Measurements from ENCODE around the gene MAST3. TPM values are rescaled to one million over a fixed set of nuclear protein-coding genes. Genes with fewer than 3 reads are reported as not detected.
A peak's percentile ranks its signal among the peaks of the same experiment; 100 is the strongest.

Gene MAST3
- total and polyA plus RNA-seq, 2 of the 13 experiments (the other 11 are each of a cell fraction or from before 2014, with no cell fraction given): 4.1 to 4.6 TPM

- Histone ChIP-seq H3K79me2 (ENCODE audit: insufficient read depth, low read length) (no peaks in the 10 kb centered on the region), H3K4me1 (ENCODE audit: insufficient read depth, low read length) (peaks cover 63% of the 10 kb centered on the region), H3K27me3 (ENCODE audit: control insufficient read depth in 1 of 2, insufficient read depth in 2 of 2, low read length in 2 of 2) (peaks cover 2 to 10% of the 10 kb centered on the region in 2 experiments; a peak in 3 of 5 replicates), H3K4me3 (replicated peaks in 1 of 3; ENCODE audit: insufficient read depth in 1 of 3, low read depth in 2 of 3, low read length in 3 of 3) (peak overlapping the region in 1 of 3 experiments; percentile 46; a peak in 1 of 6 replicates), H3K9me3 (ENCODE audit: low read length) (no peaks in the 10 kb centered on the region), H3K27ac (ENCODE audit: extremely low read length, insufficient read depth, low read length) (no peak overlapping the region), H3K9ac (ENCODE audit: insufficient read depth, low read depth, low read length) (no peak overlapping the region), H2AFZ (ENCODE audit: low read length) (no peak overlapping the region), H3K4me2 (ENCODE audit: low read depth, low read length) (peak overlapping the region; percentile 72), H3K36me3 (replicated peaks in 1 of 2; ENCODE audit: control insufficient read depth in 1 of 2, insufficient read depth in 2 of 2, low read length in 2 of 2) (no peaks in the 10 kb centered on the region), H4K20me1 (ENCODE audit: insufficient read depth, low read length) (no peaks in the 10 kb centered on the region)
- intact Hi-C loops (cut with micrococcal nuclease; ENCODE audit: unreplicated experiment) (no loop called here), in situ Hi-C loops (cut with HindIII; ENCODE audit: extremely low pct_ligation_motif_present, low pct_unique_long_range_greater_than_20kb) (no loop called here)
- 2% methylated on average over 10 of the region's 18 CpGs for WGBS (ENCODE audit: low lambda C conversion rate)
- POLR2A ChIA-PET: no interaction called here
- DNase-seq (ENCODE audit: low spot score): peak; percentile 76
- BruUV-seq (replicated peaks): no TSS peak
- CTCF ChIA-PET (ENCODE audit: low intra/inter-chr PET ratio, low total read pairs): no interaction called here
- FAIRE-seq: peak; percentile 86
- peak; percentile 83 for ATAC-seq
- 0 out of 2 replicates have a peak, but pooled peaks have one; percentile 57 for TF ChIP-seq ZNF605 (CRISPR knock-in tag; IDR thresholded peaks at IDR 0.05)
- no peak for TF ChIP-seq FOXJ3 (CRISPR knock-in tag; IDR thresholded peaks at IDR 0.05; ENCODE audit: borderline replicate concordance)
- TF ChIP-seq FLYWCH1 (CRISPR knock-in tag; IDR thresholded peaks at IDR 0.05): no peak
- TF ChIP-seq ZNF407 (CRISPR knock-in tag; IDR thresholded peaks at IDR 0.05; ENCODE audit: not compliant biosample characterization): no peak
- no peak for TF ChIP-seq SNAPC2 (CRISPR knock-in tag; IDR thresholded peaks at IDR 0.05)
- no peak for TF ChIP-seq EHMT2 (IDR thresholded peaks at IDR 0.05; ENCODE audit: borderline replicate concordance, low read depth, low read length)
- TF ChIP-seq, protein P1, sequence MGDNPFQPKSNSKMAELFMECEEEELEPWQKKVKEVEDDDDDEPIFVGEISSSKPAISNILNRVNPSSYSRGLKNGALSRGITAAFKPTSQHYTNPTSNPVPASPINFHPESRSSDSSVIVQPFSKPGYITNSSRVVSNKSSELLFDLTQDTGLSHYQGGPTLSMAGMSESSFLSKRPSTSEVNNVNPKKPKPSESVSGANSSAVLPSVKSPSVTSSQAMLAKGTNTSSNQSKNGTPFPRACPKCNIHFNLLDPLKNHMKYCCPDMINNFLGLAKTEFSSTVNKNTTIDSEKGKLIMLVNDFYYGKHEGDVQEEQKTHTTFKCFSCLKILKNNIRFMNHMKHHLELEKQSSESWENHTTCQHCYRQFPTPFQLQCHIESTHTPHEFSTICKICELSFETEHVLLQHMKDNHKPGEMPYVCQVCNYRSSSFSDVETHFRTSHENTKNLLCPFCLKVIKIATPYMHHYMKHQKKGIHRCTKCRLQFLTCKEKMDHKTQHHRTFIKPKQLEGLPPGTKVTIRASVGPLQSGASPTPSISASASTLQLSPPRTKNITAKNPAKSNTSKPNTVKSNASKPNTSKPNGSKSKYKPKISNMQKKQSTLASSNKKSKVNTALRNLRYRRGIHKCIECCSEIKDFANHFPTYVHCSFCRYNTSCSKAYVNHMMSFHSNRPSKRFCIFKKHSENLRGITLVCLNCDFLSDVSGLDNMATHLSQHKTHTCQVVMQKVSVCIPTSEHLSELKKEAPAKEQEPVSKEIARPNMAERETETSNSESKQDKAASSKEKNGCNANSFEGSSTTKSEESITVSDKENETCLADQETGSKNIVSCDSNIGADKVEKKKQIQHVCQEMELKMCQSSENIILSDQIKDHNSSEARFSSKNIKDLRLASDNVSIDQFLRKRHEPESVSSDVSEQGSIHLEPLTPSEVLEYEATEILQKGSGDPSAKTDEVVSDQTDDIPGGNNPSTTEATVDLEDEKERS (CRISPR knock-in tag; IDR thresholded peaks at IDR 0.05): no peak
- TF ChIP-seq AGO2 (optimal IDR thresholded peaks at IDR 0.05; ENCODE audit: low read depth, low read length): no peak
- no peak for TF ChIP-seq RNF219 (CRISPR knock-in tag; IDR thresholded peaks at IDR 0.05)
These were observed 3.1 kb downstream of the MAST3 start for GRCh38 chr19:18100710-18101109.

Data from HepG2 (cell line).